Activated CD8-positive, alpha-beta T cell treated with anti-CD3 and anti-CD28 coated beads for 36 hours (primary cell): ENCODE results near the gene KRT2. TPM values are rescaled to one million over a fixed set of nuclear protein-coding genes. Genes with fewer than 3 reads are reported as not detected.

Experiments
- ATAC-seq: fragments of 200-7000 bp; cut with Tn5 transposase; one replicate; pipeline ENCODE4 v1.10.0; 2021; ENCODE audit warnings: mild to moderate bottlenecking, moderate library complexity
- CTCF ChIA-PET: fragments of 350-600 bp; sonication (Branson Sonifier 250); formaldehyde crosslinking; loops from one replicate; lab custom pipeline; 2021; ENCODE audit warnings: antibody characterized with exemption; lab: Charles Lee
- POLR2A ChIA-PET: fragments of 350-600 bp; sonication (Branson Sonifier 250); formaldehyde crosslinking; loops from one replicate; lab custom pipeline; 2021; ENCODE audit warnings: antibody characterized with exemption; lab: Charles Lee
- DNase-seq: peaks from one replicate; pipeline ENCODE4 v3.0.0-alpha.2; 2020
- H3K27ac Mint-ChIP-seq: one replicate; pipeline ENCODE4 v1.8.0; 2021; ENCODE audit warnings: mild to moderate bottlenecking, mixed read lengths
- H3K27me3 Mint-ChIP-seq: one replicate; pipeline ENCODE4 v1.8.0; 2021; ENCODE audit warnings: mixed read lengths
- H3K36me3 Mint-ChIP-seq: one replicate; pipeline ENCODE4 v1.8.0; 2021; ENCODE audit warnings: low read depth, mixed read lengths
- H3K4me1 Mint-ChIP-seq: one replicate; pipeline ENCODE4 v1.8.0; 2021; ENCODE audit warnings: low read depth, mixed read lengths
- H3K4me3 Mint-ChIP-seq: one replicate; pipeline ENCODE4 v1.8.0; 2021; ENCODE audit warnings: mild to moderate bottlenecking, moderate library complexity, mixed read lengths
- H3K9me3 Mint-ChIP-seq: one replicate; pipeline ENCODE4 v1.8.0; 2021; ENCODE audit warnings: mixed read lengths
- intact Hi-C: fragments of 100-400 bp; cut with micrococcal nuclease; formaldehyde crosslinking; loops from one replicate; pipeline ENCODE4 v1.10.0; 2022
- total RNA-seq, 2 experiments: library from RNA; stranded (reverse); gene quantifications; one replicate each; pipeline ENCODE4 v1.2.3, GENCODE V29; 2021
- TF ChIP-seq, protein P1 (sequence below): fragments of 200-600 bp; IDR thresholded peaks from one replicate; pipeline ENCODE4 v1.8.0; 2022; ENCODE audit warnings: antibody characterized with exemption, mild to moderate bottlenecking

KRT2 gene
- total RNA-seq = not detected

DNA sequence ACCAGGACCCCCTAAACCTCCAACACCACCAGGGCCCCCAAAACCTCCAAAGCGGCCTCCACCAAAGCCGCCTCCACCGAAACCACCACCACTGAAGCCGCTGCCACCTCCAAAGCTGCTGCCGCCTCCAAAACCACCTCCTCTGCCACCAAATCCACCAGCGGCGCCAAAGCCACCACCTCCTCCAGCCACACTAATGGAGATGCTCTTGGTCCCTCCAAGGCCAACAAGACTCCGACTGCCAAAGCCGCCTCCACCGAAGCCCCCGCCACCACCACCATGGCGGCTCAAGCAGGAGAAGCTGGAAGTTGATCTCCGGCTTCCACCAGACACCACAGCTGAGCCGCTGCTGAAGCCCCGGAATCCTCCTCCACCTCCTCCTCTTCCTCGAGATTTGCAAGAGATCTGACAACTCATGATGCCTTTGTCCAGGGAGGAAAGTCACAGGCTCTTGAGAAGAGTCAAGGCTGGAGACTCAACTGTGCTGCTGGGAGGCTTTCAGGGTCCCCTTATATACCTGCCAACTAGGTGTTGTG is at the start of gene KRT2:
Gene KRT2, minus strand, starts transcription at position 486 of the 536 bp plus-strand sequence. Its CDS starts 69 bp downstream, at position 417.
- Mint-ChIP-seq H3K27ac (no peak within 1 kb of the TSS), H3K27me3 (no peaks in the 10 kb centered on the region), H3K4me1 (peaks cover 27% of the 10 kb centered on the region), H3K4me3 (no peak within 1 kb of the TSS), H3K9me3 (no peaks in the 10 kb centered on the region), H3K36me3 (no peaks in the 10 kb centered on the region)
- TF ChIP-seq, protein P1, sequence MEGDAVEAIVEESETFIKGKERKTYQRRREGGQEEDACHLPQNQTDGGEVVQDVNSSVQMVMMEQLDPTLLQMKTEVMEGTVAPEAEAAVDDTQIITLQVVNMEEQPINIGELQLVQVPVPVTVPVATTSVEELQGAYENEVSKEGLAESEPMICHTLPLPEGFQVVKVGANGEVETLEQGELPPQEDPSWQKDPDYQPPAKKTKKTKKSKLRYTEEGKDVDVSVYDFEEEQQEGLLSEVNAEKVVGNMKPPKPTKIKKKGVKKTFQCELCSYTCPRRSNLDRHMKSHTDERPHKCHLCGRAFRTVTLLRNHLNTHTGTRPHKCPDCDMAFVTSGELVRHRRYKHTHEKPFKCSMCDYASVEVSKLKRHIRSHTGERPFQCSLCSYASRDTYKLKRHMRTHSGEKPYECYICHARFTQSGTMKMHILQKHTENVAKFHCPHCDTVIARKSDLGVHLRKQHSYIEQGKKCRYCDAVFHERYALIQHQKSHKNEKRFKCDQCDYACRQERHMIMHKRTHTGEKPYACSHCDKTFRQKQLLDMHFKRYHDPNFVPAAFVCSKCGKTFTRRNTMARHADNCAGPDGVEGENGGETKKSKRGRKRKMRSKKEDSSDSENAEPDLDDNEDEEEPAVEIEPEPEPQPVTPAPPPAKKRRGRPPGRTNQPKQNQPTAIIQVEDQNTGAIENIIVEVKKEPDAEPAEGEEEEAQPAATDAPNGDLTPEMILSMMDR = no peak
- DNase-seq (no peak), ATAC-seq (no peak)
- POLR2A ChIA-PET = no interaction called here
- intact Hi-C loops = no loop called here
- CTCF ChIA-PET = interaction anchor here (1.2 kb wide), 1 partner anchor 228 kb away, joined by 5 read pairs; no protein-coding TSS in a partner anchor

DNA sequence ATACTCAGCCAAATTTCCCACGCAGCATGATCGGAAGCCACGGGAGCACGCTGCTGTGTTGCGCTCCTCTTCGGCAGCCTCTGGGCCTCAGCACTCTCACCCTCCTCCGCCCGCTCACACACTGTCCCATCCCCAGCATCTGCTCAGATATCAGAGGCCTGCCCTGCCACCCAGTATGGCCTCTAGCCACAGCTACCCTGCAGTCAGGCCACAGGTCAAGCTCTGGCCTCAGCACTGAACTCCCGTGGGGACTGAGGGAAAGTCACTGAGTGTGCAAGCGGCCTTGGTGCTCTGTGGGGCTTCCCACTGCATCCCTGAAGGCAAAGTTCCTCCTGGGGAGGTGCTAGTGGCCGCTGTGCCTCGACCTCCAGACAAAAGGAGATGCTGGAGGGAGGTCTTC is 49.3 kb upstream of the KRT2 start:
- no peaks in the 10 kb centered on the region for H3K4me1 Mint-ChIP-seq
- ChIA-PET POLR2A (no interaction called here), CTCF (no interaction called here)
- H3K4me3 Mint-ChIP-seq = no peak overlapping the region
- DNase-seq (no peak), ATAC-seq (no peak)
- peaks cover 2% of the 10 kb centered on the region for H3K27me3 Mint-ChIP-seq
- TF ChIP-seq, protein P1 = no peak
- H3K36me3 Mint-ChIP-seq = no peaks in the 10 kb centered on the region
- H3K9me3 Mint-ChIP-seq = no peaks in the 10 kb centered on the region
- H3K27ac Mint-ChIP-seq = no peak overlapping the region
- intact Hi-C loops = no loop called here

DNA sequence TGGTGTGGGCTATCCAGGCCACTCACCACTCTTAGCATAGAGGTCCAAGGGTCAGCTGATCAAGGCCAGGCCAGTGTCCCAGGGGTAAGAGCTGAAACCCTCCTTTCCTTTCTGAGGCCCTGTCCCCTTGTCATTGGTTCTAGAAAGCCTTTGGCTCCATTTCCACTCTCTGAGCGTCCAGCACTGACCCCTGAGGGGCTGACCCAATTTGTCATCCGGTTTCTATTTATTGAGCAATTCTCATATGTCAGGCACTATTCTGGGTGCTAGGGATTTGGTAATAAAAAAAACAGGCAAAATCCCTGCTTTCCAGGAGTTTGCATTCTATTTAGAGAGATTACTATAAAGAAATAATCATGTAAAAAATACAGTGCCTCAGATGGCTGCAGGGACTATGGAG is 47.9 kb upstream of the KRT2 start:
- POLR2A ChIA-PET = no interaction called here
- Mint-ChIP-seq H3K36me3 (no peaks in the 10 kb centered on the region), H3K27ac (no peak overlapping the region), H3K27me3 (peaks cover 2% of the 10 kb centered on the region), H3K4me1 (no peaks in the 10 kb centered on the region), H3K4me3 (no peak overlapping the region), H3K9me3 (no peaks in the 10 kb centered on the region)
- intact Hi-C loops = no loop called here
- ATAC-seq = no peak
- TF ChIP-seq, protein P1 = no peak
- no peak for DNase-seq
- CTCF ChIA-PET = no interaction called here

DNA sequence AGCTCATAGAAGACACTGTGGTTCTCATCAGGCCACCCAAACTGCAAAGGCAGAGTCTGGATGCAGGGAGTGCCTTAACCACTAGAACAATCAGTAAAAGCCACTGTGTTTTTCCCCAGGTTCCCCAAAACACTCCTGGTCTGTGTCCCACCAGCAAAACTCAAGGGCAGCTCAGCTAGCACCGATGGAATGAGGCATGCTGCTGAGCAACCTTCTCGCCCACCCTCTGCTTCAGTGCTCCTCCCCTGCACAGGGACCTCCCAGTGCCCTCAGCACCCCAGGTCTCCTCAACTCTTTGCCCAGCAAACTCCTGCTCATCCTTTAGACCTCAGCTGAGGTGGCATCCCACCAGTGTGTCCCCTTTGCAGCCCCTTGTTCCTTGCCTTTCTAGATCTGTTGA is 47.4 kb upstream of the KRT2 start:
- intact Hi-C loops = no loop called here
- Mint-ChIP-seq H3K4me1 (no peaks in the 10 kb centered on the region), H3K27me3 (peaks cover 2% of the 10 kb centered on the region), H3K9me3 (no peaks in the 10 kb centered on the region), H3K36me3 (no peaks in the 10 kb centered on the region), H3K4me3 (no peak overlapping the region), H3K27ac (no peak overlapping the region)
- TF ChIP-seq, protein P1 = no peak
- DNase-seq (no peak), ATAC-seq (no peak)
- CTCF ChIA-PET = no interaction called here
- POLR2A ChIA-PET = no interaction called here

DNA sequence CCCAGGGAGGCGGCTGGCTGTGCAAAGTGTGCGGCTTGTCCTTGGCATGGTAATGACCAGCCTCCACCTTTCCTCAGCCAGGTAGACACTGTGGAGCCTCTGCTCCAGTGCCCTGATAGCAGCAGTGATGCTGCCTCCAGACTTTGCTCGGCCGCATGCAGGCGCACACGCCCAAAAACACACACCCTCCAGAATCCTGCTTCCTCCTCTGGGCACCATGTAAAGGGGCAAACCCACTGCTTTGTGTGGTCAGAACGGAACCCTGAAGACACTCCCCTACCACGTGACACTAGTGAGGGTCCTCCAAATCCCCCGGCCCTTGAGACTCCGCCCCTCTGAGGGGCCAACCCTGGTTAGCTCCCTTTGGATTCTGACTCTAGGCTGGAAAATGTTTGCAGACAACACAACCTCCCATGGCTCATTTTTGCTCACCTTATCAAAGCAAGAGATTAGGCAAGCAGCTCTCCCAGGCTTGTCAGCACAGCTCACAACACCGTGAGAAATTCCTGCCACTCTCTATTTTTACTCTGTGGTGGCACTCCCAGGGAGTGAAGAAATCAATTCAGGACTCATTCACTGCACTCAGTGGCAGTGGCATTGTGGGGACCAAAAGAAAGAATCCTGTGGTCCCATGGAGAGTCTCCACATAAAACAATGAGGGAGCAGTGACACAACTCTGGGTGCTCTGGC is 46.8 kb upstream of the KRT2 start:
- ChIA-PET POLR2A (no interaction called here), CTCF (no interaction called here)
- intact Hi-C loops = no loop called here
- DNase-seq (no peak), ATAC-seq (no peak)
- H3K9me3 Mint-ChIP-seq = no peaks in the 10 kb centered on the region
- TF ChIP-seq, protein P1 = no peak
- peaks cover 2% of the 10 kb centered on the region for H3K27me3 Mint-ChIP-seq
- H3K4me3 Mint-ChIP-seq = no peak overlapping the region
- no peak overlapping the region for H3K27ac Mint-ChIP-seq
- H3K4me1 Mint-ChIP-seq = no peaks in the 10 kb centered on the region
- H3K36me3 Mint-ChIP-seq = no peaks in the 10 kb centered on the region
